HG02798 (cell line): ENCODE data around the gene DGCR2.
A peak's percentile ranks its signal among the peaks of the same experiment; 100 is the strongest.

Experiments
- ATAC-seq: cut with Tn5 transposase; IDR thresholded peaks from one replicate; pipeline ENCODE4 v1.9.1; 2021; ENCODE audit warnings: mild to moderate bottlenecking; ENCODE audit not compliant: unreplicated experiment, poor library complexity

Gene DGCR2

DNA sequence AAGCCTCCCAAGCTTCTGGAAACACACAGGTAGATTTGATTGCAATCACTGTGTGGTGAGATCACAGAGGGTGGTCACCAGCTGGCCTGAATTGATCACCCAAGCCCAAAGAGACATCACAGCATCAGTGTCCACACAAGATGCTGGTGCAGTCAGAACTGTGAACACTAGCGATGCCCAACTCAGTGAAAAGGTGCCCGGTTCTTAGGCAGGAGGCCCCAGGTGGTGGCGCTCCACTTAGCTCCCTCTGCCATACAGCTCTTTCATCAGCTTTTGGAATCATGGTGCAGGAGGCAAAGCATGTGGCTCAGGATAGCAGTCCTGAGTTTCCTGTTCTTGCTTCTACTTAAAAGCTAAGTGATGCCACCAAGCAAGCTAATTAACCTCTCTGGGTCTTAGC, 11.1 kb downstream of the DGCR2 start:
- ATAC-seq, result no peak

DNA sequence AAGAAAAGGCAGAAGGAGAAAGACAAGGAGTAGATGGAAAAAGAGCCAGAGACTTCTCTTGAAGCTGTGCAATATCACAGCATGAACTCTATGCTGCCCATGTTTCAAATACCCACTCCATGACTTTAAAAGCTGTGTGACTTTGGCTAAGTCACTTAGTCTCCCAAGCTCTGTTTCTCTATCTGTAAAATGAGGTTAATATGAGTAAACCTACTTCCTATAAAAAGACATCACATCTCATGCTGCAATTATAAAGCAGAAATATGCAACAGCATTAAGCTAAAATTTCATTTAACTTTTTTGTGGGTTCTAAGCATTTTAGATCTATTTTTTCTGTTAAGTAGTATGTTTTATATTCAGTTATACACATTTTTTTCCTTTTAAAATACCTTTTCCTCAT, 11.6 kb downstream of the DGCR2 start:
- ATAC-seq, result no peak

DNA sequence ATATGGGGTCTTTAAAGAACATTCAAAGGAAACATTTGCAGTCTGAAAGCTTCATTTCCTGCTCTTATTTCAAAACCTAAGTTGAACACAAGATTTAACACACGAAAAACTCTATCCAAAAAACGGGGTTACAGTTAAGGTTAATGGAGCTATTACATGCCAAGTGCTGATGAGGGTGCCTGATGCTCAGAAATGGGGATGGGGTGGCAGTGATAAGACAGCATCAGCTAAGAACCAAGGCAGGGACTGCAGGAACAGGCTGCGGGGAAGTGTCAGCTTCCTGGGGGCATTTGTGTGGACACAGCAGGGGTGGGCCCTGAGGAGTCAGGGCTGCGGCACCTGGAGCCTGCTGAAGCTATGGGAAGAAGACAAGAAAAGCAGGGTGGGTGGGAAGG, 12.2 kb downstream of the DGCR2 start:
- ATAC-seq, result no peak

DNA sequence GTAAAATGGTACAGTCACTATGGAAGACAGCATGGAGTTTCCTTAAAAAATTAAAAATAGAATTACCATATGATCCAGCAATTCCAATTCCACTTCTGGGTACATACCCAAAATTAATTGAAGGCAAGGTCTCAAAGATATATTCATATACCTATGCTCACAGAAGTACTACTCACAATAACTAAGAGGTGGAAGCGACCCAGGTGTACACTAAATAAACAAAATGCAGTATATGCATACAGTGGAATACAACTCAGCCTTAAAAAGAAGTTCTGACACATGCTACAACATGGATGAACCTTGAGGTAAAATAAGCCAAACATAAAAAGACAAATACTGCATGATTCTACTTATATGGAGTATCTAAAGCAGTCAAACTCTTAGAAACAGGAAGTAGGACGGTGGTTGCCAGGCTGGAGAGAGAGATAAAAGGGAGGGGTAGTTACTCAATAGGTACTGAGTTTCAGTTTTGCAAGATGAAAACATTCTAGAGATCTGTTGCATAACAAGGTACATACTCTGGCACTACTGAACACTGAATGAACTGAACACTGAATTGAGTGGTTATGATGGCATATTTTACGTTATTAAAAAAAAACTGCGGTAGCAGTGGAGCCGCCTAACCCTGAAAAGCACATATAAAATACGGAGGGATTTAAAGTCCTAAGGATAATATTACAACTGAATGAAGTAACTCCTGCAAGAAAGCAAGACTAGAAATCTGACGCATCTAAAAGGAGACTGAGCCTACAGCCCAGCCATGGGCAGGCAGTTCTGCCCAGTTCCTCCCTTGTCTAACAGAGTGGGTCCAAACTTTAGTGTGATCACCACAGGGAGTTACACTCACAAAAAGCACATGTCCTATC, 12.8 kb downstream of the DGCR2 start:
- ATAC-seq, result peak; percentile 84

DNA sequence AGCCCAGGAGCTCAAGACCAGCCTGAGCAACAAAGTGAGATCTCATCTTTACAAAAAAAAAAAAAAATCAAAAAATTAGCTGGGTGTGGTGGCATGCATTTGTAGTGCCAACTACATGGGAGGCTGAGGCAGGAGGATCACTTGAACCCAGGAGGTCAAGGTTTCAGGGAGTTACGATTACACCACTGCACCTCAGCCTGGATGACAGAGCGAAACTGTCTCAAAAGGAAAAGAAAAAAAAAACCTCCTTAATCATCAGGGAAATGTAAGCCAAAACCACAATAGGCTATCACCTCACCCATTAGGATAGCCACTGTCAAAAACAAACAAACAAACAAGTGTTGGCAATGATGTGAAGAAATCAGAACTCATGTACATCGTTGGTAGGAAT, 13.4 kb downstream of the DGCR2 start:
- ATAC-seq, result no peak

DNA sequence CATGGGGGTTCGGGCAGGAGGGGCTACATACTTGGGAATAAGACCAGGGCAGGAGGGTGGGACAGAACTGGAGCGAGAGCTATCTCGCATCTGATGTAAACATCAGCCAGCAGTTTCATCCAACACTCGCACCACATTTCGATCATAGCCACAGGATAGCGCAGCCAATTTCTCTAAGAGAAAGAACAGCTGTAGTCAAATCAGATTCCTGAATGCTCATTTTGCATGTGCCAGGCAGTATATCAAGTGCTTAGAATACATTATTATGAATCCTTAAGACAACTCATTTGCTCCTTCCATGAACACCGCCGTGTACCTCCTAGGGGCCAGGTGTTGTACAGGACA, 14.5 kb downstream of the DGCR2 start:
- ATAC-seq, result no peak

DNA sequence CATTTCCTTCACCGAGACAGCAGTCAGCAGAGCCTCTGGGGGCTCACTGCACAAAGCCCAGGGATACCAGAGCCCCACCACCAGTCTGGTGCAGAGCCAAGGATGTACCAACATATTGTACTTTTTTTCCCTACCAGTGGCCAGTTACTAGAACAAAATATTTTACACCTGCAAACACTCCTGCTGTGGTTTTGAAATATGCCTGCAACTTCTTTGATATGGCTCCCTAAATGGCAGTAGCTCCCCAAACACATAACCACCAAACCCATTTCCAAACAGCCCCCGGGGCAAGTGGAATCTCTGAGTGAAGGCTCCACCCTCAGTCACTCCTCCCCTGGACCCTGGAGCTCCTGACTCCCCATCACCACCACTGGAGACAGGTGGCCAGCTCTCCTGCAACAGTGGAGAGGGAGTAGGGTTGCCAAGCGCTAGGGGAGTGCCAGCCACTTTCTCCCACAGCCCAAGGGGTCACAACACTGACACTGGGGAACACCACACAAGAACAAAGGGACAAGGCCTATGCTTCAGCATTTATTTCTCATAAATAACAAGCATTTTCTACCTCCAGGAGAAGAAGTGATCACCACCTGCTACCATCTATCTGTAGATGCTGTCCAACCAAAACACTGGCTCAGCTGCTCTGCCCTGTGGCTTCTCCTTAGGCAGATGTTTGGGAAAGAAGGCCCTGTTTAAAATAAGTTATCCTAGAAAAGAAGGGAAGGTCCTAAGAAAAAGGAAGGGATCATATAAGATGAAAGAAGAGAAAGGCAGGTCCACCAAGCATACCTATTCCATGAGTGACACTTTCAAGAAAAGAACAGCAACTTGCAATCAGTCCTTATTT, 15.1 kb downstream of the DGCR2 start:
- no peak for ATAC-seq

DNA sequence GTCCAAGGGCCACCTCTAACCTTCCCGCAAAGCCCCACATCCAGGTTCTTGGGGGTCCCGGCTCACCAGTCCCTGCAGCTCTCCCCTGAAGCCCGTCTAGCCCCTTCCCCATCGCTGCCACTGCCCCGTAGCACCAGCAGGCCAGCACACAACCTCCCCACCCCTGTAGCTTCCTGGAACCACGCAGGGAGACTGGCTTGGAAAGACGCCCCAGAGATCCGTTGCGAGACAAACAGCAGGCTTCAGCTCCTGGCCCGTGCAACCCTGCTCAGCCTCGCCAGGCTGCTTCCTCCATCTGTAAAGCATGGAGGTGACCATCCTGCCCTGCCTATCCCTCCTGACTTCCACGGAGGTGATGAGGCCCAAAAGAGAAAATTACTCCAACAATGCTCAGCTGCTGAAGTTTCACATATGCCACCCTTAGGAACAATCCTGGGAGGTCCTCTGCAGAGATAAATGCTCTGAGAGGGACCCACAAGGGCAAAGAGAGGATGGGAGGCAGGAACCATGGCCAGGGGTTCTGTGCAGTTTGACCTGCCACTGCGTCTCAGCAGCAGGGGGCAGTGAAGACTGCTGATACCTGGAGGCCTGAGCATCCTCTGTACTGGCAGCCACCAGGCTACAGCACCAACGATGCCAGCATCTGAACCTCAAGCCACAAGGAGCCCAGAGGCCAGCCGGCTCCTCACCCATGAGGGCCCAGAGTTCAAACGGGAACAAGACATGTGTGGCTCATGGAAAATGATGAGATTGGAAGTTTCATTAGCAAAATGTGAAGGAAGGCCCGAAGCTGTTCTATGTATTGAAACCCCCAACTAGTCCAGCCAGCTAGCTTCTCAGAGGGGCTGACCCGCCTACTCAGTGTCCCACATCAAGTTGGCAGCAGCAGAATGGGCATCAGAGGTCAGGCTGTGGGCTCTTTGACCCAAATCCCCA, 16.1 kb downstream of the DGCR2 start:
- ATAC-seq, result no peak

DNA sequence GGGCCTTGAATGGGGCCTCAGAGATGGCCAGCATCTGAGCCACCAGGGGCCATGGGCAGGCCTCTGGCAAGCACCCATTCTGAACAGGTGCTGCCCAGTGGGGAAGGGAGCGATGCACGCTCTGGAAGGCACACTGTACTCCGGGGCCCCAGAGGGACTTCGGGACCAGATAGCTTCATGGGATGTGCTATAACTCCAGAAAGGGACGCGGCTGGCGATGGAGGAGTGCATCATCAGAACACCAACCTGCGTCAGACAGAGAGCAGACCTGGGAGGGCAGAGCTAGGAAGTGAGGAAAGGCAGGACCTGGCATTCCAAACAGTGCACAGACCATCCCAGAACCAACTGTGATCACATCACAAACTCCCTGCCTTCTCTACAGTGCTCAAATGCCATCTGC, 16.8 kb downstream of the DGCR2 start:
- no peak for ATAC-seq

DNA sequence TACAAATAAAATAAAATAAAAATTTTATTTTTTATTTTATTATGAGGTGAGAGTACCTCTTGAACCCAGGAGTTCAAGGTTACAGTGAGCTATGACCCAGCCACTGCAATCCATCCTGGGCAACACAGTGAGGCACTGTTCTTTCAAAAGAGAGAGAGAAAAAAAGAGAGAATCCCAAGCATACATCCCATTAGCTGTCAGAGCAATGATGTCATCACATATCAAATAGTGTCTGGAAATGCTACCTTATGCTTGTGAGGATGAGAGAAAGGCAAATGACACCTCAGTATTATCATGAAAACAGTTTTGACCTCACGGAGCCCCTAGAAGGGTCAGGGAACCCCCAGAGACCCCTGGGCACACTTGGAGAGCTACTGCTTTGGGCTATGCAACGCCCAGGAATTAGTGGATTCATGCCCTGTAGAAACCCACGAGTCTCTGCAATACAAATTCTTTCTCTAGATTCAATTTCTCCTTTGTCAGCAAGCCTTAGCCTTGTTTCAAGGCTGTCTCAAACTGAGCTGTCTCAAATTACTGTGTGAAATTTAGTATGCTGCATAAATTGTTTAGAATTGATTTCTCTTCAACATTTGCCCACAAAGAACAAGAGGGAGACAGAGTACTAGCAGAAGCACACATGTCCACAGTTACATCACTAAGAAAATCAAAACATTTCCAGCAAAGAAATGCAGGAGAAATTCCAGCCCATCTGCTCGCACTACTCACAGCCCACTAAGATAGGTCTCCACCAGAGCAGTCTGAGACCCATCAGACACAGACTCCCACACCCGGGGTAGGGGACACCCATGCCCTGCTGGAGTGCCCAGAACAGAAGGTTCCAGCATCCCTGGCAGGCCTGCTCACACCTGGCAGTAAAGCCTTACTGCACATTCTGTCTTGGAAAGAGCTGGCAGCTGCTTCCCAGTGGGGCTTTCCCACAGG, 18.1 kb downstream of the DGCR2 start:
- ATAC-seq, result no peak

DNA sequence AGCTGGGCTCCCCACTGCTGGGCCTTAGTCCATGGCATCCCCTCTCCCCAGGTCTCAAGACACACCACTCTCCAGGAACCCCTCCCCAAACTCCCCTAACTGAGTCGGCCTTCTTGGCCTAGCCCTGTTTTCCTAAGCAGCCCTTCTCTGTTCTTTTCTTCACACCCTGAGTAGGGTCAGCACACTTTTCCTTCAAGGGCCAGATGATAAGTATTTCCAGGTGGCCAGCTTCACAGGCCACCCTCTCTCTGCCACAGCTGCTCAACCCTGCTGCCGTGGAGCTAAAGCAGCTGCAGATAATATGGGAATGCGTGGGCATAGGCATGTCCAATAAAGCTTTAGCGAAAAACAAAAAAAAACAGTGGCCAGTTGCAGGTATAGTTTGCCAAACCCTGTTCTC, 24.1 kb downstream of the DGCR2 start:
- ATAC-seq, result no peak

DNA sequence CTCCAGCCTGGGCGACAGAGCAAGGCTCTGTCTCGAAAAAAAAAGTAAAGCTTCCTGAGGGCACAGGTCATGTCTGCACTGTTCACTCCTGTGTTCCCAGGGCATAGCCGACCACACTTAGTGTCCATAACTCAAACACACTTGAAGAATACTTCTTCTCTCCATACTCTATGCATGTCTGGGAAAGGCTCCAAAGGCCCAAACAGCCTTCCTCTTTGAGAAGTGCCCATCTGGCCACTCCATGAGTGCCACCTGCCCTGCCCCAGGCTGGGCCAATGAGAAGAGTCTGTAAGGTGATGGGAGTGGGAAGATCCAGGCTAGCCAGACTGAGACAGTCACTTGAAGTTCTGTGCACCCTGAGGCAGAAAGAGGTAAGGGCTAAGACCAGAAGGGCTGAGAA, 24.7 kb downstream of the DGCR2 start:
- no peak for ATAC-seq

DNA sequence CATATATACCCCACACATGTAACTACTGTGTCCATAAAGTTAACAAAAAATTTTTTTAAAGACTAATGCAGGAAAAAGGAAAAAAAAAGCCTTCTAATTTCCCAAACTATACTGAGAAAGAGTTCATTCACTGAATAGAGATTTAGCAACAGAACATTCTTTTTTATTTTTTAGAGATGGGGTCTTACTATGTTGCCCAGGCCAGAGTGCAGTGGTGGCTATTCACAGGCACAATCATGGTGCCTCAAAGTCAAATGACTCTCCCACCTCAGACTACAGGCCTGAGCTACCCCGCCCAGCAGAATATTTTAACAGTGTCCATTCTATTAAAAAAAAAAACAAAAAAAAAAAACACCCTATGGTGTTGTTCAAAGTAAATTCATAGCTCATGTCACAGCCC, 25.7 kb downstream of the DGCR2 start:
- ATAC-seq, result no peak

DNA sequence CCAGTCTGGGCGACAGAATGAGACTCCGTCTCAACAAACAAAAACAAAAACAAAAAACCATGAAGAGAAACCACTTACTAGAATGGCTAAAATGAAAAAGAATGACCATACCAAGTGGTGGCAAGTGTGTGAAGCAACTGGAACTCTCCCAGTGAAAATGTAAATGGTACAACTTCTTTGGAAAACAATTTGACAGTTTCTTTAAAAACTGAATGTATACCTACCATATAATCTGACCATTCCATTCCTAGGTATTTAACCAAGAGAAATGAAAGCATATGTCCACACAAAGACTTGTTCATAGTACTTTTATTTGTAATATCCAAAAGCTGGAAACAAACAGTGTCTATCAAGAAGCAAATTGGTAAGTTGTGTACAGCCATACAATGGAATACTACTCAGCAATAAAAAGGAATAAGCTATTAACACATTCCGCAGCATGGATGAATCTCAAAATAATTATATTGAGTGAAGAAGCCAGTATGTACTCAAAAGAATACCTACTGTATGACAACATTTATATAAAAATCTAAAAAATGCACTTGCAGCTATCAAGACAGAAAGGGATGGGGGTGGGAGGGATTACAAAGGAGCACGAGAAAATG, 27.7 kb downstream of the DGCR2 start:
- no peak for ATAC-seq

DNA sequence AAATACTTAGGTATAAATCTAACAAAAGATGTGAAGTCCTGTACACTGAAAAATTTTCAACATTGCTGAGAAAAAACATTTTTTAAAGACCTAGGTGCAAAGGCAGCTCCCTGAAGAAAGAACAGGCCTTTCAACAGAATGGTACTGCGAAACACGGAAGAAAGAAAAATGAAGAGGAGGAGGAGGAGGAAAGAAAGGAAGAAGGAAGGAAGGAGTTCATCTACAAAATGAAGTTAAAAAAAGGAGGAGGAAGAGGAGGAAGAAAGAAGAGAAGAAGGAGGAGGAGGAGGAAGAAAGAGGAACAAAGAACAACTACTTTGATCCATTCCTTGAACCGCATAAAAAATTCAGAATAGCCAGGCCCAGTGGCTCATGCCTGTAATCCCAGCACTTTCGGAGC, 29.5 kb downstream of the DGCR2 start:
- no peak for ATAC-seq

DNA sequence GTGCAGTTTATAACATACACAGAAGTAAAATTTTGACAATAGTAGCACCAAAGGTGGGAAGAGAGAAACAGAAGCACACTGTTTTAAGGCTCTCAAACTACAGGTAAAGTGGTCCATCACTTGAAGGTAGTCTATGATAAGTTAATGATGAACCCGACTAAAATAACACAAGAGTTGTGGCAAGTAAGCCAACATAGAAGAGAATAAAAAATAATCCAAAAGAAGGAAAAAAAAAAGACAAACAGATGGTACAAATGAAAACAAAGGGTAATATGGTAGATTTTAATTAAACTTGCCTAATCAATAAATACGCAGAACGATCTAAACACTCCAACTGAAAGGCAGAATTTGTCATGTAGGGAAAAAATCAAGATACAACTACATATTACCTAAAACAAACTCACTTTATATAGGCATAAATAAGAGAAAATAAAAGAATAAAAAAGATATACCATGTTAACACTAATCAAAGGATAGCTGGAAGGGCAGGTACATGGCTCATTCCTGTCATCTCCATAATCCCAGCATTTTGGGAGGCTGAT, 31.6 kb downstream of the DGCR2 start:
- ATAC-seq, result no peak

DNA sequence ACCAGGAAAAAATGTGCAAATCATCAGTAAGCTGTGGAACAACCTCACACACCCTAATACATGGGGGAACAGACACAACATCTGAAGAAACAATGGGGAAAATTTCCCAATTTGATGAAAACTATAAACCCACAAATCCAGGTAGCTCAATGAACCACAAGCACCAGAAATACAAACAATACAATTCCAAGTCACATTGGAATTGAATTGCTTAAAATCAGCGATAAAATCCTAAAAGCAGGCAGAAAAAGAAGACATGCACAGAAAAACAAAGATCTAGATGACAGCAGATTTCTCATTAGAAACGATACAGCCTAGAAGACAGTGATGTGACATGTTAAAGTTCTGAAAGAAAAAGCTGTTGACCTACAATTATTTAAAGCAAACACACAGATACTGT, 32.0 kb downstream of the DGCR2 start:
- no peak for ATAC-seq

DNA sequence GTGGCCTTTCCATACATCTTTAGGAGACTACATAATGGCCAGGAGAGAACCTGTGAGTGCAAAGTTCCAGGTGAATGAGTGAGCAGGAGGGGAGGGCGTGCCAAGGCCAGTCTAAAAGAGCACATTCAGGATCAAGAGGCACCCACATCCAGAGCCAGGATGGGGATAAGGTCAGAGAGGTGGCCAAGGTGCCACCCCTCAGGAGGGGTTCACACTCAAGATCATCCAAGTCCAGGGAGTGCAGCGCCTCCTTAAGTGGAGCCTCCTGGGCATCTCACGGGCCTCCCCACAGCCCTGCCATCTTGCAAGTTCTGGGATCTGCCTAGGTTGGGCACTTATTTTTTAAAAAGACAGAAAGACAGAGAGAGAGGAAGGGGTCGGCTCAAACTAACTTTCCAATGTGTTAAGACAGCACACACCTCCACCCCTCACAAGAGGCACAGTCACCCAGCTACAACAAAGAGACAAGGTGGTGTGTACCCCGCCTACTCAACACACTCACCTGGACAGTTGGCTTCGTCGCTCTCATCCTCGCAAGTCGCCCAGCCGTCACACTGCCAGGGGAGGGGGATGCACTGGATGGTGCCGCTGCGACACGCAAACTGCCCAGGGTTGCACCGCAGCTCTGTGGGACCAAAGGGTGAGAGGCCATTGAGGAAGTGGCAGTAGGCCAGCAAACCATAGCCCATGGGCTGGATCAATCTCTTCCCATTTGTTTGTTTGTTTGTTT, 33.2 kb downstream of the DGCR2 start:
- no peak for ATAC-seq
